HCT116 (cell line): ENCODE measurements around the gene PRLR. TPM values are rescaled to one million over a fixed set of nuclear protein-coding genes. Genes with fewer than 3 reads are reported as not detected.

Source experiments
- ATAC-seq: fragments of 200-7000 bp; cut with Tn5 transposase; 2 replicates; pipeline ENCODE4 v1.9.1; 2020; ENCODE audit warnings: mild to moderate bottlenecking, moderate library complexity
- BruUV-seq: library from RNA; stranded (reverse); fragments of 400-500 nt; replicated peaks from 2 replicates; lab custom pipeline; 2021; lab: Mats Ljungman, UMichigan
- CTCF ChIA-PET: fragments of 300-600 bp; sonication (Branson Sonifier 250); formaldehyde crosslinking; loops from one replicate; lab custom pipeline; 2021; ENCODE audit warnings: antibody characterized with exemption; lab: Charles Lee
- POLR2A ChIA-PET: fragments of 300-600, 350-600 bp; sonication (Branson Sonifier 250); formaldehyde crosslinking; loops from one replicate; lab custom pipeline; 2021; ENCODE audit warnings: antibody characterized with exemption; lab: Charles Lee
- RAD21 ChIA-PET, 2 experiments: fragments of 300-600 bp; sonication (Branson Sonifier 250); formaldehyde crosslinking; loops; one replicate each; lab custom pipeline; 2023; ENCODE audit warnings: low total read pairs in 2 of 2; ENCODE audit not compliant: uncharacterized antibody in 2 of 2, unreplicated experiment in 2 of 2, low non-redundant PET in 1 of 2; lab: Charles Lee
- DNase-seq: peaks from one replicate; pipeline ENCODE4 v3.0.0-alpha.2; 2010; ENCODE audit warnings: low read depth, low spot score
- H2AFZ ChIP-seq: fragments of 200-600 bp; shearing (Covaris generic), sonication (generic); 2 replicates; pipeline ENCODE4 v1.6.1; 2017; ENCODE audit warnings: low read depth, mixed run types, mixed read lengths, antibody characterized with exemption, low read length; ENCODE audit not compliant: poor library complexity, severe bottlenecking
- H3K27ac ChIP-seq: 2 replicates; pipeline ENCODE4 v1.5.1; 2012; ENCODE audit warnings: low read depth, low read length
- H3K27me3 ChIP-seq: fragments of 200-600 bp; sonication (generic); 2 replicates; pipeline ENCODE4 v1.6.1; 2016; ENCODE audit warnings: mixed run types, low read length, mixed read lengths; ENCODE audit not compliant: insufficient read depth
- H3K36me3 ChIP-seq, 2 experiments: fragments of 200-500 bp in 1 of 2; fragments of 200-600 bp in 1 of 2; sonication (Bioruptor generic) in 1 of 2; sonication (generic) in 1 of 2; 2 replicates each; pipeline versions ENCODE4 v1.5.1 to v1.6.1; 2014 to 2016; ENCODE audit warnings: low read length in 2 of 2, inconsistent platforms in 1 of 2, mixed read lengths in 1 of 2, mixed run types in 1 of 2; ENCODE audit not compliant: insufficient read depth in 2 of 2, control insufficient read depth in 1 of 2
- H3K4me1 ChIP-seq, 2 experiments: fragments of 200-600 bp in 1 of 2; sonication (generic) in 1 of 2; 2 replicates each; pipeline versions ENCODE4 v1.5.1 to v1.6.1; 2012 to 2017; ENCODE audit warnings: low read length in 2 of 2, inconsistent platforms in 1 of 2, mild to moderate bottlenecking in 1 of 2, mixed read lengths in 1 of 2, mixed run types in 1 of 2, moderate library complexity in 1 of 2; ENCODE audit not compliant: insufficient read depth in 2 of 2, control insufficient read depth in 1 of 2
- H3K4me2 ChIP-seq: fragments of 200-600 bp; sonication (generic); 2 replicates; pipeline ENCODE4 v1.6.1; 2017; ENCODE audit warnings: mixed run types, low read length, mixed read lengths
- H3K4me3 ChIP-seq, 2 experiments: fragments of 200-600 bp in 1 of 2; sonication (generic) in 1 of 2; replicated peaks in 1 of 2; 2 replicates each; pipeline ENCODE4 v1.5.1; 2011 to 2016; ENCODE audit warnings: low read length in 2 of 2, control low read depth in 1 of 2, low read depth in 1 of 2, mild to moderate bottlenecking in 1 of 2, mixed read lengths in 1 of 2, mixed run types in 1 of 2
- H3K79me2 ChIP-seq: fragments of 200-600 bp; sonication (generic); 2 replicates; pipeline ENCODE4 v1.6.1; 2017; ENCODE audit warnings: mild to moderate bottlenecking, mixed run types, low read length, moderate library complexity, mixed read lengths; ENCODE audit not compliant: insufficient read depth
- H3K9ac ChIP-seq: fragments of 200-600 bp; sonication (generic); 2 replicates; pipeline ENCODE4 v1.6.1; 2016; ENCODE audit warnings: low read length, mixed read lengths
- H3K9me2 ChIP-seq: fragments of 200-600 bp; sonication (generic), shearing (Covaris generic); 2 replicates; pipeline ENCODE4 v1.6.1; 2017; ENCODE audit warnings: mixed run types, mild to moderate bottlenecking, moderate library complexity; ENCODE audit not compliant: insufficient read depth
- H3K9me3 ChIP-seq, 2 experiments: fragments of 200-500 bp in 1 of 2; fragments of 200-600 bp in 1 of 2; sonication (Bioruptor generic) in 1 of 2; sonication (generic) in 1 of 2; 2 replicates each; pipeline ENCODE4 v1.6.1; 2014 to 2017; ENCODE audit warnings: low read length in 2 of 2, mixed read lengths in 2 of 2, inconsistent platforms in 1 of 2, low read depth in 1 of 2, mild to moderate bottlenecking in 1 of 2, mixed run types in 1 of 2, moderate library complexity in 1 of 2; ENCODE audit not compliant: control insufficient read depth in 1 of 2, insufficient read depth in 1 of 2
- H4K20me1 ChIP-seq: fragments of 200-600 bp; sonication (generic), shearing (Covaris generic); 2 replicates; pipeline ENCODE4 v1.6.1; 2017; ENCODE audit warnings: mixed run types, mild to moderate bottlenecking, moderate library complexity; ENCODE audit not compliant: insufficient read depth
- ATF3 ChIP-seq: IDR thresholded peaks from 2 replicates; pipeline ENCODE4 v1.6.1; 2012
- EGR1 ChIP-seq: IDR thresholded peaks from 2 replicates; pipeline ENCODE4 v1.6.1; 2012; ENCODE audit warnings: low read depth
- EZH2 ChIP-seq: fragments of 200-600 bp; sonication (generic); IDR thresholded peaks from 2 replicates; pipeline ENCODE4 v1.6.1; 2017; ENCODE audit warnings: antibody characterized with exemption, mixed run types
- FOSL1 ChIP-seq: IDR thresholded peaks from 2 replicates; pipeline ENCODE4 v1.6.1; 2012; ENCODE audit warnings: low read depth
- JUND ChIP-seq: IDR thresholded peaks from 2 replicates; pipeline ENCODE4 v1.6.1; 2012
- POLR2A ChIP-seq: IDR thresholded peaks from 2 replicates; pipeline ENCODE4 v1.7.0; 2011; ENCODE audit warnings: borderline replicate concordance; ENCODE audit not compliant: insufficient read depth, insufficient read length; ENCODE audit errors: extremely low read depth
- RAD21 ChIP-seq: IDR thresholded peaks from 2 replicates; pipeline ENCODE4 v1.6.1; 2012; ENCODE audit warnings: low read depth, mild to moderate bottlenecking
- ZFX ChIP-seq: fragments of 450-650 bp; IDR thresholded peaks from 2 replicates; pipeline ENCODE4 v1.6.1; 2017
- intact Hi-C: fragments of 100-400 bp; cut with micrococcal nuclease; formaldehyde crosslinking; loops from 2 replicates; pipeline ENCODE4 v1.10.0; 2022
- total RNA-seq: library from RNA; stranded (reverse); gene quantifications from one replicate; pipeline ENCODE4 v1.2.1, GENCODE V29; 2021; ENCODE audit not compliant: unreplicated experiment
- TF ChIP-seq, protein P1 (sequence below), 3 experiments: fragments of 200-600 bp in 1 of 3; sonication (generic) in 1 of 3; IDR thresholded peaks in 2 of 3; conservative IDR thresholded peaks in 1 of 3; 2 replicates each; pipeline ENCODE4 v1.5.1; 2012 to 2017; ENCODE audit warnings: low read depth in 2 of 3, low read length in 2 of 3, antibody characterized with exemption in 1 of 3, borderline replicate concordance in 1 of 3, control low read depth in 1 of 3, mild to moderate bottlenecking in 1 of 3, mixed read lengths in 1 of 3, mixed run types in 1 of 3, moderate library complexity in 1 of 3; ENCODE audit not compliant: insufficient read depth in 1 of 3
- TF ChIP-seq, protein P2 (sequence below): IDR thresholded peaks from 2 replicates; pipeline ENCODE4 v1.6.1; 2011; ENCODE audit warnings: mild to moderate bottlenecking, low read length, moderate library complexity; ENCODE audit not compliant: insufficient replicate concordance; ENCODE audit errors: extremely low read depth
- TF ChIP-seq, protein P3 (sequence below): IDR thresholded peaks from 2 replicates; pipeline ENCODE4 v1.6.1; 2012

Gene PRLR
- total RNA-seq, 1 experiment from 2014 or later = 0.10 TPM

GRCh38 chr5:35240892-35241291 lies 10.6 kb upstream of the PRLR start:
- Histone ChIP-seq H3K79me2 (no peaks in the 10 kb centered on the region), H3K36me3 (no peaks in the 10 kb centered on the region), H3K9ac (no peak overlapping the region), H3K9me2 (no peaks in the 10 kb centered on the region), H4K20me1 (no peaks in the 10 kb centered on the region), H3K27ac (no peak overlapping the region), H3K27me3 (peaks cover 6% of the 10 kb centered on the region; the same call in 1 of the 2 replicates), H3K9me3 (no peaks in the 10 kb centered on the region), H3K4me1 (no peaks in the 10 kb centered on the region), H3K4me2 (no peak overlapping the region), H3K4me3 (no peak overlapping the region)
- ChIA-PET POLR2A (no interaction called here), CTCF (no interaction called here), RAD21 (no interaction called here)
- no peak for ATAC-seq
- no peak for DNase-seq
- TF ChIP-seq, protein P1, sequence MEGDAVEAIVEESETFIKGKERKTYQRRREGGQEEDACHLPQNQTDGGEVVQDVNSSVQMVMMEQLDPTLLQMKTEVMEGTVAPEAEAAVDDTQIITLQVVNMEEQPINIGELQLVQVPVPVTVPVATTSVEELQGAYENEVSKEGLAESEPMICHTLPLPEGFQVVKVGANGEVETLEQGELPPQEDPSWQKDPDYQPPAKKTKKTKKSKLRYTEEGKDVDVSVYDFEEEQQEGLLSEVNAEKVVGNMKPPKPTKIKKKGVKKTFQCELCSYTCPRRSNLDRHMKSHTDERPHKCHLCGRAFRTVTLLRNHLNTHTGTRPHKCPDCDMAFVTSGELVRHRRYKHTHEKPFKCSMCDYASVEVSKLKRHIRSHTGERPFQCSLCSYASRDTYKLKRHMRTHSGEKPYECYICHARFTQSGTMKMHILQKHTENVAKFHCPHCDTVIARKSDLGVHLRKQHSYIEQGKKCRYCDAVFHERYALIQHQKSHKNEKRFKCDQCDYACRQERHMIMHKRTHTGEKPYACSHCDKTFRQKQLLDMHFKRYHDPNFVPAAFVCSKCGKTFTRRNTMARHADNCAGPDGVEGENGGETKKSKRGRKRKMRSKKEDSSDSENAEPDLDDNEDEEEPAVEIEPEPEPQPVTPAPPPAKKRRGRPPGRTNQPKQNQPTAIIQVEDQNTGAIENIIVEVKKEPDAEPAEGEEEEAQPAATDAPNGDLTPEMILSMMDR (IDR thresholded peaks at IDR 0.05 in 2 of 3, conservative IDR thresholded peaks at IDR 0.05 in 1 of 3; ENCODE audit: borderline replicate concordance in 1 of 3, insufficient read depth in 1 of 3, low read depth in 2 of 3, low read length in 2 of 3) = no peak
- TF ChIP-seq, protein P2, sequence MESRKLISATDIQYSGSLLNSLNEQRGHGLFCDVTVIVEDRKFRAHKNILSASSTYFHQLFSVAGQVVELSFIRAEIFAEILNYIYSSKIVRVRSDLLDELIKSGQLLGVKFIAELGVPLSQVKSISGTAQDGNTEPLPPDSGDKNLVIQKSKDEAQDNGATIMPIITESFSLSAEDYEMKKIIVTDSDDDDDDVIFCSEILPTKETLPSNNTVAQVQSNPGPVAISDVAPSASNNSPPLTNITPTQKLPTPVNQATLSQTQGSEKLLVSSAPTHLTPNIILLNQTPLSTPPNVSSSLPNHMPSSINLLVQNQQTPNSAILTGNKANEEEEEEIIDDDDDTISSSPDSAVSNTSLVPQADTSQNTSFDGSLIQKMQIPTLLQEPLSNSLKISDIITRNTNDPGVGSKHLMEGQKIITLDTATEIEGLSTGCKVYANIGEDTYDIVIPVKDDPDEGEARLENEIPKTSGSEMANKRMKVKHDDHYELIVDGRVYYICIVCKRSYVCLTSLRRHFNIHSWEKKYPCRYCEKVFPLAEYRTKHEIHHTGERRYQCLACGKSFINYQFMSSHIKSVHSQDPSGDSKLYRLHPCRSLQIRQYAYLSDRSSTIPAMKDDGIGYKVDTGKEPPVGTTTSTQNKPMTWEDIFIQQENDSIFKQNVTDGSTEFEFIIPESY = no peak
- TF ChIP-seq, protein P3, sequence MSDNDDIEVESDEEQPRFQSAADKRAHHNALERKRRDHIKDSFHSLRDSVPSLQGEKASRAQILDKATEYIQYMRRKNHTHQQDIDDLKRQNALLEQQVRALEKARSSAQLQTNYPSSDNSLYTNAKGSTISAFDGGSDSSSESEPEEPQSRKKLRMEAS = no peak
- TF ChIP-seq RAD21 (no peak), JUND (no peak), POLR2A (no peak), EGR1 (no peak), ATF3 (no peak), ZFX (no peak), FOSL1 (no peak), EZH2 (no peak)
- TF ChIP-seq, all 23 proteins: peak for 0
- intact Hi-C loops = no loop called here
- no peak overlapping the region for H2AFZ ChIP-seq
- BruUV-seq = no TSS peak
